AG04449 (cell line): ENCODE results near the gene ACTR1B.

Source experiments
- CTCF ChIA-PET: fragments of 350-600 bp; formaldehyde crosslinking; extraction: SDS; loops from one replicate; lab custom pipeline; 2021; ENCODE audit warnings: antibody characterized with exemption; lab: Yijun Ruan, JAX
- POLR2A ChIA-PET: fragments of 400-600, 350-600 bp; formaldehyde crosslinking; extraction: SDS; loops from one replicate; lab custom pipeline; 2020; ENCODE audit warnings: antibody characterized with exemption, inconsistent platforms; lab: Yijun Ruan, JAX
- DNase-seq: peaks from one replicate; pipeline ENCODE4 v3.0.0-alpha.2; 2010; ENCODE audit warnings: low read depth, low spot score
- H3K4me3 ChIP-seq: 2 replicates; pipeline ENCODE4 v1.5.1; 2011; ENCODE audit warnings: low read depth, mild to moderate bottlenecking, control low read depth, low read length
- CTCF ChIP-seq: IDR thresholded peaks from one replicate; pipeline ENCODE4 v1.5.1; 2011; ENCODE audit warnings: mild to moderate bottlenecking, moderate library complexity, low read length, control low read depth, inconsistent platforms; ENCODE audit not compliant: insufficient read depth; ENCODE audit errors: missing control alignments

ACTR1B gene

GRCh38 chr2:97662386-97662894, 1.4 kb downstream of the ACTR1B start:
- ChIA-PET CTCF (interaction anchor here (1.0 to 7.6 kb wide), 6 partner anchors 9 to 72 kb away, joined by 6 to 87 read pairs (median 22); partner anchors contain the start of gene COX5B), POLR2A (interaction anchor here (0.9 to 1.8 kb wide), 4 partner anchors 9 to 16 kb away, joined by 4 to 23 read pairs (median 6); partner anchors contain the start of gene COX5B)
- no peak for TF ChIP-seq CTCF
- DNase-seq, result no peak
- peak overlapping the region; percentile 70 for H3K4me3 ChIP-seq

- TF ChIP-seq CTCF, result no peak
- no peak for DNase-seq
- POLR2A ChIA-PET, result interaction anchor here (0.9 to 1.8 kb wide), 4 partner anchors 8 to 16 kb away, joined by 4 to 23 read pairs (median 6); partner anchors contain the start of gene COX5B
- CTCF ChIA-PET, result interaction anchor here (1.0 to 7.6 kb wide), 7 partner anchors 8 to 71 kb away, joined by 4 to 87 read pairs (median 11); partner anchors contain the start of gene COX5B
- peak overlapping the region; percentile 70 for H3K4me3 ChIP-seq
Observed at GRCh38 chr2:97661927-97662326, 1.9 kb downstream of the ACTR1B start.

DNA sequence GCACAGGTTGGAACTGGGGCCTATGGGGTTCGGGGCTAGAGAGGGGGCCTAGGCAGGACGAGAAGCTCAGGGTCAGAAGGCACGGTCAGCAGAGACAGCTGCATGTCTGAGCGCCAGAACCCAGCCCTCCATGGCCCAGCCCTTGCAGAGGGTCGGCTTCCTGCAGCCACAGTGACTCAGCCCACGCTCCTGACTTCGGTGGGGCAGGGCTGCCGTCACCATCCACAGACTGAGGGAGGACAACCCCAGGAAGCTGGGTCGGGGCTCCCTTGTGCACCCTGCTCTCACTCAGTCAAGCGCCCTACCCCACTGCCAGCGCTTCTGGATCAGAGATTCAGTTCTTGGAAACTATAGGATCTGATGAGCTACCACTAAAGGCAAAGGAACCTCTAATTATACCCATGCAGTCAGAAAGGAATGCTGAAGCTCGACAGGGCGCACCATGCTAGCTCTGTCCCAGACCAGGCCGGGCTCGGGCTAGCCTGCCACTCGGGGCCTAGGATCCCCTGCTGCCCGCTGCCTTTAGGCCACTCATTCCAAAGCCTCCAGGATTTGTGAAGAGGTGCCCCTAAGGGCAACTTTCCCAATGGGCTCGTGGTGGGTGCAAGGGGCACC, 3.0 kb downstream of the ACTR1B start:
- POLR2A ChIA-PET, result interaction anchor here (0.7 to 1.6 kb wide), 3 partner anchors 9 to 15 kb away, joined by 3 to 5 read pairs (median 3); partner anchors contain the start of gene COX5B
- no peak overlapping the region for H3K4me3 ChIP-seq
- no peak for DNase-seq
- no peak for TF ChIP-seq CTCF
- CTCF ChIA-PET, result interaction anchor here (0.6 to 7.6 kb wide), 4 partner anchors 9 to 70 kb away, joined by 3 to 87 read pairs (median 8); no protein-coding TSS in a partner anchor

DNA sequence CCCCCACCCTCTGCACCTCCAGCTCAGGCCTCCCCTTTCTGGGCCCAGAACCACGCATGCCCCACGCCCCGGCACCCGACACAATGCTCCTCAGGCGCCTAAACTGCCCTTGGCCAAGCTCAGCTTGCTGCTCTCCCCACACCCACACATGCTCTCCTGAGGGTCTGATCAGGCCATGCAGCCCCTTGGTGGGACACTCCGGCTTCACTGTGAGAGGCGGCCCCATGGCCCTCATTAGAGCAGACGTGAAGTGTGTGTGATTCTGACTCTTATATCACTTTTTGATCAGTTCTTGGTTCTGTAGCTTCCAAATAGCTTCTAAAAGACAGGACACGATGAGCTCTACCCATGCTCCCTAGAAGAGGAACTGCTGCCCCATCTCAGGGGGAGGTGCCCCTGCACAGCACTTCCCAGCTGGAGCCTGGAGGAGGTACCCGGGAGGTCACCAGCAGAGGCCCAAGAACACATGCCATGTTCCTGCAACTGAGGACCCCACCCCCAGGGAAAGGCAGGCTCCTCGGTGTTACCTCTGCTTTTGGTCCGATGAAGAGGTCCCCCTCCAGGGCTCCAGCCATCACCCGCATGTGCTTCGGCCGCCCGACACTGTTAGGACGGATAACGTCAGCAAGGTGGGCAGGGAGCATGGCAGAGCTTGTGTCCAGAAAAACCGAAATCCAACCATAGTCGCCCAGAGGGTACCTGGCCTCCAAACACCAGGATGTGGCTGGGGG, 3.6 kb downstream of the ACTR1B start:
- DNase-seq, result no peak
- no peak overlapping the region for H3K4me3 ChIP-seq
- POLR2A ChIA-PET, result interaction anchor here (1.4 to 1.6 kb wide), 2 partner anchors 8 to 11 kb away, joined by 3 to 5 read pairs; no protein-coding TSS in a partner anchor
- CTCF ChIA-PET, result interaction anchor here (0.6 to 7.6 kb wide), 6 partner anchors 8 to 70 kb away, joined by 3 to 87 read pairs (median 4); no protein-coding TSS in a partner anchor
- TF ChIP-seq CTCF, result no peak

DNA sequence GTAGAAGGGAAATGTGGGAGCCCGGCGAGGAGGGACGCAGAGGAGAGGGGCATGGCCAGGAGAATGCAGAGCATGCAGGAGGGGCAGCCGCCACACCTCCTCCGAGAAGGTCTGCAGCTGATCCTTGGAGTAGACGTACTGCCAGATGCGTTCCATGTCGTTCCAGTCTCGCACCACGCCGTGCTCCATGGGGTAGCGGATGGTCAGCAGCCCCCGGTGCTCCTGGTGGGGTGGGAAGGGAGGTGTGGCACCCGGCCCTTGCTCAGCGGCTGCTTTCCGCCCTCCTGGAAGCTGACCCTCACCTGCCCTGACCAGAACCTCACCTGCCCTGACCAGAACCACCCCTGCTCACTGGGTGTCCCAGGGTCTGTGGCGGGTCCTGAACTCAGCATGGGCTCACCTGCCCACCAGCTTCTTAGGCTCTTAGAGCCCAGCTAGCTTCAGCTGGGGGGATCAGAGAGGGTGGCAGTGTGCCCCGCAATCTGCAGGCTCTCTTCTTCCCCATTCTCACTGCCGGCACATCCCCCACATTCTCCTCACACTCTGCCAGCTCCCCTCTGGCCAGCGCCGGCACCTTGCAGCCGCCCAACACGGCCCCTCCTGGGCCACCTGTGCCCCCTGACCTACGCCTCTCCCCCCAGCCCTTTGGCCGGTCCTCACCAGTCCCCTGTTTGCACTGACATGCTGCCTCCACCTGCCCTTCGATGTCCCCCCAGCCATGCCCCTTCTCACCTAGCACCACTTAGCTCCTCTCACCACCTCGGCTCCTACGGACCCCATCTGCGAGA, 4.4 kb downstream of the ACTR1B start:
- ChIA-PET CTCF (interaction anchor here (0.9 to 3.4 kb wide), 3 partner anchors 9 to 69 kb away, joined by 3 to 11 read pairs (median 4); no protein-coding TSS in a partner anchor), POLR2A (interaction anchor here (1.6 kb wide), 1 partner anchor 8 kb away, joined by 5 read pairs; no protein-coding TSS in a partner anchor)
- no peak overlapping the region for H3K4me3 ChIP-seq
- DNase-seq, result no peak
- TF ChIP-seq CTCF, result no peak
